Liver (tissue), 9 donors: ENCODE measurements around the gene AOPEP. TPM values are rescaled to one million over a fixed set of nuclear protein-coding genes. Genes with fewer than 3 reads are reported as not detected.

ENCODE experiments used
- DNase-seq: peaks from one replicate; pipeline ENCODE4 v3.0.0-alpha.2; 2017; ENCODE audit warnings: low spot score
- H3K27ac ChIP-seq, 2 donors: one replicate each; pipeline ENCODE4 v1.7.0; 2013; ENCODE audit warnings: inconsistent platforms in 2 of 2, low read length in 2 of 2, control low read depth in 1 of 2, low read depth in 1 of 2, mild to moderate bottlenecking in 1 of 2
- H3K27me3 ChIP-seq, 4 donors: one replicate each; pipeline versions ENCODE4 v1.6.1 to v1.7.0; 2013; ENCODE audit warnings: low read length in 3 of 4, inconsistent platforms in 1 of 4, mild to moderate bottlenecking in 1 of 4, moderate library complexity in 1 of 4; ENCODE audit not compliant: control insufficient read depth in 4 of 4, insufficient read depth in 4 of 4
- H3K36me3 ChIP-seq, 4 donors: one replicate each; pipeline versions ENCODE4 v1.6.1 to v1.7.0; 2013; ENCODE audit warnings: low read length in 3 of 4, mild to moderate bottlenecking in 3 of 4, low read depth in 1 of 4, moderate library complexity in 1 of 4; ENCODE audit not compliant: control insufficient read depth in 4 of 4, insufficient read depth in 3 of 4
- H3K4me1 ChIP-seq, 4 donors: one replicate each; pipeline versions ENCODE4 v1.6.1 to v1.7.0; 2013; ENCODE audit warnings: low read length in 3 of 4, mild to moderate bottlenecking in 3 of 4, moderate library complexity in 1 of 4; ENCODE audit not compliant: control insufficient read depth in 4 of 4, insufficient read depth in 4 of 4
- H3K4me3 ChIP-seq, 3 donors: one replicate each; pipeline versions ENCODE4 v1.6.1 to v1.7.0; 2013; ENCODE audit warnings: low read length in 3 of 3, control low read depth in 1 of 3, low read depth in 1 of 3, mild to moderate bottlenecking in 1 of 3
- H3K9ac ChIP-seq, 2 donors: one replicate each; pipeline ENCODE4 v1.7.0; 2013; ENCODE audit warnings: low read length in 2 of 2, mild to moderate bottlenecking in 2 of 2, moderate library complexity in 2 of 2, control low read depth in 1 of 2, low read depth in 1 of 2
- H3K9me3 ChIP-seq, 4 donors: one replicate each; pipeline versions ENCODE4 v1.6.1 to v1.7.0; 2013; ENCODE audit warnings: low read length in 3 of 4; ENCODE audit not compliant: control insufficient read depth in 4 of 4
- CTCF ChIP-seq: fragments of 150-350 bp; IDR thresholded peaks from 2 replicates; pipeline ENCODE4 v1.5.1; 2017; ENCODE audit warnings: improper control_type of control experiment, low read depth, low read length; ENCODE audit not compliant: missing input control
- EGR1 ChIP-seq, 2 donors: IDR thresholded peaks; 2 replicates each; pipeline ENCODE4 v1.6.1; 2016 to 2018; ENCODE audit warnings: antibody characterized with exemption in 2 of 2, low read depth in 2 of 2
- FOXA1 ChIP-seq: IDR thresholded peaks from 2 replicates; pipeline ENCODE4 v1.6.1; 2016; ENCODE audit warnings: antibody characterized with exemption
- FOXA2 ChIP-seq: IDR thresholded peaks from 2 replicates; pipeline ENCODE4 v1.6.1; 2016; ENCODE audit warnings: antibody characterized with exemption
- GABPA ChIP-seq, 2 donors: IDR thresholded peaks in 1 of 2; conservative IDR thresholded peaks in 1 of 2; 2 replicates each; pipeline ENCODE4 v1.6.1; 2016; ENCODE audit warnings: antibody characterized with exemption in 2 of 2, mild to moderate bottlenecking in 1 of 2, moderate library complexity in 1 of 2
- HNF4A ChIP-seq, 2 donors: conservative IDR thresholded peaks; 2 replicates each; pipeline ENCODE4 v1.6.1; 2016; ENCODE audit warnings: antibody characterized with exemption in 2 of 2, mild to moderate bottlenecking in 2 of 2
- HNF4G ChIP-seq: IDR thresholded peaks from 2 replicates; pipeline ENCODE4 v1.6.1; 2016; ENCODE audit warnings: antibody characterized with exemption
- JUND ChIP-seq, 2 donors: IDR thresholded peaks; 2 replicates each; pipeline ENCODE4 v1.6.1; 2016; ENCODE audit warnings: antibody characterized with exemption in 2 of 2
- MAX ChIP-seq: IDR thresholded peaks from 2 replicates; pipeline ENCODE4 v1.6.1; 2016; ENCODE audit warnings: antibody characterized with exemption
- NR2F2 ChIP-seq: IDR thresholded peaks from 2 replicates; pipeline ENCODE4 v1.6.1; 2016; ENCODE audit warnings: antibody characterized with exemption
- RAD21 ChIP-seq, 2 donors: IDR thresholded peaks; 2 replicates each; pipeline ENCODE4 v1.6.1; 2016; ENCODE audit warnings: antibody characterized with exemption in 2 of 2, mild to moderate bottlenecking in 2 of 2
- RXRA ChIP-seq, 2 donors: IDR thresholded peaks; 2 replicates each; pipeline ENCODE4 v1.6.1; 2017 to 2018; ENCODE audit warnings: antibody characterized with exemption in 2 of 2, mild to moderate bottlenecking in 1 of 2
- SP1 ChIP-seq: IDR thresholded peaks from 2 replicates; pipeline ENCODE4 v1.6.1; 2018; ENCODE audit warnings: antibody characterized with exemption, mild to moderate bottlenecking
- TAF1 ChIP-seq: conservative IDR thresholded peaks from 2 replicates; pipeline ENCODE4 v1.6.1; 2016; ENCODE audit warnings: antibody characterized with exemption, mild to moderate bottlenecking
- YY1 ChIP-seq: IDR thresholded peaks from 2 replicates; pipeline ENCODE4 v1.6.1; 2016; ENCODE audit warnings: antibody characterized with exemption, mild to moderate bottlenecking
- ZBTB33 ChIP-seq: IDR thresholded peaks from 2 replicates; pipeline ENCODE4 v1.6.1; 2016; ENCODE audit warnings: antibody characterized with exemption
- WGBS: extraction: QIAGEN DNeasy Blood & Tissue Kit; methylation state at CpG from one replicate; pipeline ENCODE4 v1.1.7; 2013; 5-methylcytosine and 5-hydroxymethylcytosine counted together
- polyA plus RNA-seq, 2 donors: library from polyadenylated mRNA; stranded (reverse) in 1 of 2; unstranded in 1 of 2; fragments of 200-250 nt in 1 of 2; fragments of >200 nt in 1 of 2; fragmentation: Nextera tagmentation in 1 of 2; extraction: Ambion mirVana in 1 of 2; gene quantifications; one replicate each; pipeline versions ENCODE4 v1.2.1 to v1.2.3, GENCODE V29; 2013 to 2015
- total RNA-seq, 2 donors: library from RNA; depleted of rRNA; stranded (reverse); fragments of >200 nt; gene quantifications; one replicate each; pipeline ENCODE4 v1.2.3, GENCODE V29; 2014
- TF ChIP-seq, protein P1 (sequence below): IDR thresholded peaks from 2 replicates; pipeline ENCODE4 v1.6.1; 2016; ENCODE audit warnings: antibody characterized with exemption
- donor health status: healthy.
- donor health status: healthy.
- donor health status: healthy.
- donor health status: healthy.
- donor health status: healthy.

Gene AOPEP
- total and polyA plus RNA-seq, 4 donors = 22.2 to 77.1 (median 34.8) TPM

GRCh38 chr9:94885854-94886447 is 159.5 kb downstream of the AOPEP start:
- no peaks in the 10 kb centered on the region for H3K9me3 ChIP-seq
- no peak for DNase-seq
- no peaks in the 10 kb centered on the region for H3K36me3 ChIP-seq
- H3K4me1 ChIP-seq = peaks cover 0 to 5% (median 2%) of the 10 kb centered on the region in 4 donors
- no peak overlapping the region for H3K9ac ChIP-seq
- no peak for TF ChIP-seq GABPA (IDR thresholded peaks at IDR 0.05 in 1 of 2, conservative IDR thresholded peaks at IDR 0.05 in 1 of 2)
- TF ChIP-seq FOXA2 = no peak
- no peak for TF ChIP-seq TAF1
- TF ChIP-seq CTCF = no peak
- TF ChIP-seq RAD21 (IDR thresholded peaks at IDR 0.05) = no peak
- no peak for TF ChIP-seq RXRA (IDR thresholded peaks at IDR 0.05)
- TF ChIP-seq ZBTB33 = no peak
- TF ChIP-seq NR2F2 = no peak
- TF ChIP-seq HNF4G = no peak
- no peak for TF ChIP-seq FOXA1
- no peak for TF ChIP-seq SP1
- 62% methylated on average over 4 of the region's 4 CpGs for WGBS
- H3K4me3 ChIP-seq = no peak overlapping the region
- no peak overlapping the region for H3K27ac ChIP-seq
- no peaks in the 10 kb centered on the region for H3K27me3 ChIP-seq

GRCh38 chr9:94887721-94888120 is 161.2 kb downstream of the AOPEP start:
- Histone ChIP-seq H3K4me1 (peaks cover 0 to 7% (median 5%) of the 10 kb centered on the region in 4 donors), H3K9ac (no peak overlapping the region), H3K4me3 (no peak overlapping the region), H3K36me3 (no peaks in the 10 kb centered on the region), H3K27me3 (no peaks in the 10 kb centered on the region), H3K27ac (peak overlapping the region in 1 of 2 donors; percentile 66), H3K9me3 (no peaks in the 10 kb centered on the region)
- no peak for DNase-seq
- TF ChIP-seq, protein P1, sequence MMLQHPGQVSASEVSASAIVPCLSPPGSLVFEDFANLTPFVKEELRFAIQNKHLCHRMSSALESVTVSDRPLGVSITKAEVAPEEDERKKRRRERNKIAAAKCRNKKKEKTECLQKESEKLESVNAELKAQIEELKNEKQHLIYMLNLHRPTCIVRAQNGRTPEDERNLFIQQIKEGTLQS = no peak
- no peak for TF ChIP-seq YY1
- peak; percentile 17 for TF ChIP-seq FOXA2
- no peak for TF ChIP-seq HNF4A (conservative IDR thresholded peaks at IDR 0.05)
- TF ChIP-seq EGR1 (IDR thresholded peaks at IDR 0.05; ENCODE audit: low read depth in 2 of 2) = no peak
- 84% methylated on average over 2 of the region's 2 CpGs for WGBS

GRCh38 chr9:94888775-94889174 is 162.3 kb downstream of the AOPEP start:
- no peak overlapping the region for H3K9ac ChIP-seq
- 97% methylated on average over 8 of the region's 8 CpGs for WGBS
- TF ChIP-seq EGR1 (IDR thresholded peaks at IDR 0.05; ENCODE audit: low read depth in 2 of 2) (no peak), FOXA1 (no peak), RXRA (IDR thresholded peaks at IDR 0.05) (no peak), TAF1 (no peak), HNF4A (conservative IDR thresholded peaks at IDR 0.05) (no peak), YY1 (no peak), JUND (IDR thresholded peaks at IDR 0.05) (no peak), CTCF (no peak), ZBTB33 (no peak), MAX (no peak)
- TF ChIP-seq, protein P1 = no peak

More at GRCh38 chr9:94888775-94889174, 162.3 kb downstream of the AOPEP start:
- Histone ChIP-seq H3K36me3 (no peaks in the 10 kb centered on the region), H3K9me3 (no peaks in the 10 kb centered on the region), H3K4me3 (no peak overlapping the region), H3K27ac (no peak overlapping the region), H3K27me3 (no peaks in the 10 kb centered on the region), H3K4me1 (peaks cover under 1 to 7% (median 4%) of the 10 kb centered on the region in 4 donors)
- no peak for DNase-seq
